ENCODE data around the gene GPC6.
"Not testable (repeated sequence)": the region's sequence is repeated elsewhere in the genome, so short reads cannot be mapped to it uniquely, and the experiment has no call there.

The GPC6 gene

GRCh38 chr13:94192431-94192975 is 965.9 kb downstream of the GPC6 start:
- DNase-seq = peak in 2 of 56 donors; percentile 3 to 22

GRCh38 chr13:94195715-94196114 is 969.1 kb downstream of the GPC6 start:
- DNase-seq = no peak

- DNase-seq = no peak
These were observed 969.8 kb downstream of the GPC6 start for GRCh38 chr13:94196413-94196812.

- no peak for DNase-seq
These were observed 972.1 kb downstream of the GPC6 start for GRCh38 chr13:94198681-94199080.

- DNase-seq = no peak
These were observed 972.5 kb downstream of the GPC6 start for GRCh38 chr13:94199135-94199534.

GRCh38 chr13:94201022-94201421 is 974.4 kb downstream of the GPC6 start:
- DNase-seq = no peak

- no peak for DNase-seq
These were observed 977.6 kb downstream of the GPC6 start for GRCh38 chr13:94204163-94204562.

- DNase-seq = no peak
These were observed 978.3 kb downstream of the GPC6 start for GRCh38 chr13:94204946-94205345.

- DNase-seq = no peak
These were observed 979.3 kb downstream of the GPC6 start for GRCh38 chr13:94205896-94206295.

- no peak for DNase-seq
These were observed 982.5 kb downstream of the GPC6 start for GRCh38 chr13:94209117-94209516.

- not testable (repeated sequence) for DNase-seq
These were observed 983.3 kb downstream of the GPC6 start for GRCh38 chr13:94209913-94210312.

- no peak for DNase-seq
These were observed 984.2 kb downstream of the GPC6 start for GRCh38 chr13:94210816-94211215.

- no peak for DNase-seq
These were observed 985.6 kb downstream of the GPC6 start for GRCh38 chr13:94212196-94212595.

- DNase-seq = no peak
These were observed 987.5 kb downstream of the GPC6 start for GRCh38 chr13:94214121-94214520.

- no peak for DNase-seq
These were observed 988.4 kb downstream of the GPC6 start for GRCh38 chr13:94214975-94215374.

- no peak for DNase-seq
These were observed 989.9 kb downstream of the GPC6 start for GRCh38 chr13:94216476-94216875.

- DNase-seq = no peak
These were observed 990.8 kb downstream of the GPC6 start for GRCh38 chr13:94217370-94217769.

GRCh38 chr13:94218537-94218936 is 991.9 kb downstream of the GPC6 start:
- no peak for DNase-seq

GRCh38 chr13:94218951-94219350 is 992.3 kb downstream of the GPC6 start:
- no peak for DNase-seq

GRCh38 chr13:94224670-94225069 is 998.1 kb downstream of the GPC6 start:
- no peak for DNase-seq

GRCh38 chr13:94227255-94227879 is 1000.8 kb downstream of the GPC6 start:
- DNase-seq = no peak

- DNase-seq = no peak
These were observed 1002.2 kb downstream of the GPC6 start for GRCh38 chr13:94228763-94229162.

- DNase-seq = peak in 1 of 56 donors; percentile 33
These were observed 1005.7 kb downstream of the GPC6 start for GRCh38 chr13:94232161-94232950.

Data from amygdala (tissue), 56 donors.